Head of caudate nucleus (tissue), 42 donors: ENCODE measurements around the gene CHRNB1.

ENCODE experiments used
- DNase-seq, 42 donors: peaks; one replicate each; pipeline versions ENCODE4 v3.0.0 to v3.0.0-alpha.2; 2020 to 2021; ENCODE audit warnings: mixed read lengths in 7 of 42
- intact Hi-C: fragments of 100-400 bp; cut with DNase I; formaldehyde crosslinking; loops from one replicate; pipeline ENCODE4 v1.15.0; 2022

The CHRNB1 gene

GRCh38 chr17:7432296-7432695, 12.6 kb upstream of the CHRNB1 start:
- intact Hi-C loops = loop anchor here (10.0 kb wide), 1 partner anchor 77 kb away; the partner anchor contains the start of genes KCTD11 and TMEM95
- no peak for DNase-seq

GRCh38 chr17:7435676-7436555, 8.9 kb upstream of the CHRNB1 start:
- intact Hi-C loops = loop anchor here (2.0 to 10.0 kb wide), 3 partner anchors 41 to 125 kb away; partner anchors contain the start of genes KCTD11, SENP3, TMEM95 and ZBTB4

GRCh38 chr17:7436556-7437368, 8.1 kb upstream of the CHRNB1 start:
- intact Hi-C loops = loop anchor here (2.0 to 10.0 kb wide), 3 partner anchors 41 to 124 kb away; partner anchors contain the start of genes KCTD11, SENP3, TMEM95 and ZBTB4
- peak; percentile 42 to 90 (median 80) for DNase-seq

More at GRCh38 chr17:7435676-7436555, 8.9 kb upstream of the CHRNB1 start:
- DNase-seq = peak in 1 of 42 donors; percentile 12

DNA sequence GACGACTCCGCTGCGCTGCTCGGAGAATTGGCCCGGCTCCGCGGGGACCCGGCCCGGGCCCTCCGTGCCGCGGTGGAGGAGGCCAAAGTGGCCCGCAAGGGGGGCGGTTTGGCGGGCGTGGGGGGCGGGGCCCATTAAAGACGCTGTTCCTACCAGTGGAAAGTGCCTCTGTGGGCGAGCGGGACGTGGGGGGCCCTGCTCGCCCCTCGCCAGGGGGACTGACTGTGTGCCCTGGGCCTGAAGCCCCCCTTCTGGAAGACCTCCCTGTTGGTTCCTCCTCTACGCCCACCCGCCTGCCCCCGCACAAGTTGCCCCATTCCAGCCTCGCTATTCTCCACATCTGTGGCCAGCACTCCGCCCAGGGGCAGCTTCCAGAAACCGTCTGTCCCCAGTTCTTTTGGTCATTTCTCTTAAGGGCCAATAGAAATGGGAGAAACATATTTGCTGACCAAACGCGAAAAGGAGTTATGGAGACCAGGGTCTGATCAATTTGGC, 7.4 kb upstream of the CHRNB1 start:
- no peak for DNase-seq
- intact Hi-C loops = loop anchor here (2.0 to 10.0 kb wide), 3 partner anchors 40 to 123 kb away; partner anchors contain the start of genes KCTD11, SENP3, TMEM95 and ZBTB4

DNA sequence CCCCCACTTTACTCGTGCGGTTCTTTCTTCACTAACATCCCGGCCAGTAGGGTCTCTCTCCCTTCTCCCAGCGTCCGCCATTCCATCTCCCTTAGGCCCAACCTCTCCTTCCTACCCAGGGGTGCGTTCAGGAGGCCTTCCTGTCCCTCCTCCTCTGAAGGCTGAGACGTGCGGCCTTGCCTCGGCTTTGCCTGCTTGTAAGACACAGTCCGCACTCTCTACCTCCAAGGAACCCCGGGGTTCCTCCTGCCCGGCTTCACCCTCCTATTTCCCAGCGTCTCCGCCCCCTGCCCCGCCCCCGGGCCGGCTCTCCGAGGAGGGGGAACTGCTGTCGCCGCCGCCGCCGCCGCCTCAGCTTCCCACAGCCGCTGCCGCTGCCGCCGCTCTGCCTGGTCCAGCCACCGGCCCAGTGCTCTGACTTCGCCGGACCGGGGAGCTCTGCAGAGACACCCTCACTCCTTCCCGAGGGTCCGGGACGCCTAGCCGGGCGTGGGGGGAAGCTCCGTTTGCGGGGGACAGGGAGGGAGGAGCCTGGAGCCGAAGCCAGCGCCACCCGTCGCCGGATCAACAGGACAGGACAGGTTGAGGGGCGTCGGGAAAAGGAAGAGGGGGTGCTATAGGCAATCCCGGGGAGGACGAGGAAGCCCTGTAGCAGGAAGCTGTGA, 6.8 kb upstream of the CHRNB1 start:
- intact Hi-C loops = loop anchor here (2.0 to 10.0 kb wide), 3 partner anchors 39 to 123 kb away; partner anchors contain the start of genes KCTD11, SENP3, TMEM95 and ZBTB4

GRCh38 chr17:7438656-7439460, 6.0 kb upstream of the CHRNB1 start:
- DNase-seq = no peak
- intact Hi-C loops = loop anchor here (5.0 to 10.0 kb wide), 2 partner anchors 38 to 84 kb away; partner anchors contain the start of genes KCTD11, TMEM95 and ZBTB4

More for the DNA sequence above, 6.8 kb upstream of the CHRNB1 start:
- peak in 40 of 42 donors; percentile 42 to 84 (median 68) for DNase-seq

DNA sequence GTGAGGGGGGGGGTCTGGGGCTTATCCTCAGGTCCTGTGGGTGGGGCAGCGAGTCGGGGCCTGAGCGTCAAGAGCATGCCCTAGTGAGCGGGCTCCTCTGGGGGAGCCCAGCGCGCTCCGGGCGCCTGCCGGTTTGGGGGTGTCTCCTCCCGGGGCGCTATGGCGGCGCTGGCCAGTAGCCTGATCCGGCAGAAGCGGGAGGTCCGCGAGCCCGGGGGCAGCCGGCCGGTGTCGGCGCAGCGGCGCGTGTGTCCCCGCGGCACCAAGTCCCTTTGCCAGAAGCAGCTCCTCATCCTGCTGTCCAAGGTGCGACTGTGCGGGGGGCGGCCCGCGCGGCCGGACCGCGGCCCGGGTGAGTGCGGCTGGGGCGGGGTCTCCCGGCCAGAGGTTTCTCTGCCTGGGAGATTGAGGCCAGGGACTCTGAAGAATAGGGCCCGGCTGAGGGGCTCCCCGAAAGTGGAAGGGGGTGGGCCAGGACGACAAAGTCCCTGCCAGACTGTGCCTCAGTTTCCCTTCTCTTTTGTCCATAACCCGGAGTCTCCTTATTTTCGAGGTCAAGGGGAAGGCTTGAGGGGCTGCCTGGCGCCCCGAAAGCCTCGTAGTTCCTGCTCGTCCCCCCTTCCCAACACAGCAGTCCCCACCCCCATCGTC, 5.3 kb upstream of the CHRNB1 start, which contains the start of gene FGF11:
Gene FGF11, plus strand, starts transcription at position 51 of the 651 bp plus-strand sequence. Its CDS starts 109 bp downstream, at position 160.
- intact Hi-C loops = loop anchor here (5.0 to 10.0 kb wide), 2 partner anchors 38 to 85 kb away; partner anchors contain the start of genes KCTD11, TMEM95 and ZBTB4
- DNase-seq = no peak

- intact Hi-C loops = no loop called here
- peak in 13 of 42 donors; percentile 13 to 64 (median 42) for DNase-seq
Observed at GRCh38 chr17:7440113-7440833, 4.6 kb upstream of the CHRNB1 start.

DNA sequence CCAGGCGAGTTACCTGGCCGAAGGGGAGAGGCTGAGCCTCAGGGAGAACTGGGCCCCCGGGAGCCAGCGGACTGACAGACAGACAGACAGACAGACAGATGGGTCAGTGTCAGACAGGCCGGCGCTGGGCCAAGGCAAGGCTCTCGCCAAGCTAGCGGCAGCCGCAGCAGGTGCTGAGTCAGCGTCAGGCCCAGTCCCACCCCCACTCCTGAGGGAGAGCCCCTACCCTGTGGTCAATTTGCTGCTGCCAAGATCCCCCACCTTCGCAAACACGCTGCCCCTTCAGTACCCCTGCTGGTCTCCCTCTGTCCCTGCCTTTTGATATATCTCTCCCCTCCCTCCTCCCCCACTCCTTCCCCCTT, 4.0 kb upstream of the CHRNB1 start:
- intact Hi-C loops = no loop called here

GRCh38 chr17:7441266-7441665, 3.6 kb upstream of the CHRNB1 start:
- DNase-seq = no peak
- intact Hi-C loops = no loop called here

More for the DNA sequence above, 4.0 kb upstream of the CHRNB1 start:
- peak in 10 of 42 donors; percentile 18 to 72 (median 48) for DNase-seq

GRCh38 chr17:7442142-7442541, 2.7 kb upstream of the CHRNB1 start:
- intact Hi-C loops = no loop called here
- DNase-seq = no peak

- intact Hi-C loops = no loop called here
- no peak for DNase-seq
Observed at GRCh38 chr17:7443499-7444485, 1.1 kb upstream of the CHRNB1 start.

GRCh38 chr17:7445619-7445968, 733 bp downstream of the CHRNB1 start:
- intact Hi-C loops = no loop called here
- no peak for DNase-seq

- intact Hi-C loops = no loop called here
Observed at GRCh38 chr17:7448461-7448860, 3.6 kb downstream of the CHRNB1 start.

DNA sequence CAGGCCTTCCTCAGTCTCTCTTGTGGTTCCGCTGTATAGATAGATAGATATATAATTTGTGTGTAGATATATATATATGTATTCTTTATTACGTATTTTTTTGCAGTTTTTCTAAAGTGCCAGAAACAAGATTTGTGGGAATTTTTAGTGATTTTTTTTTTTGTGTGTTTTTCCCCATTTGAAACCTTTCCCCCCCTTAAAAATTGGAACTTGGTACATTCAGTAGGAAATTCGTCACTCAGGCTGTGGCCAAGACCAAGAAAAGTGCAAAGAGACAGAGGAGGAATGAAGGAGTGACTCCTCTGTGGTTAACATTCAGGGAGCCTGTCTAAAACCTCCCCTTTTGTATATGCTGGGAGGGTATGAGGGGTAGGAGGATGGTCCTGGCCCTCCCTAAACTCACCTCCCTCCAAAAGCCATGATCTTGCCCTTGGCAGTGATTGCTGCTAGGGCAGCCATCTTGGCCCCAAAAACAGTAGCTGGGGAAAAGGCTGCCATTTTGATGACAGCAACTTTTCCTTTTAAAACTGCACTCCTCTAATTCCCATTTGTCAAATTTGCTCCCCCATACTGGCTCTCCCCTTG, 15.2 kb downstream of the CHRNB1 start:
- DNase-seq = no peak
- intact Hi-C loops = no loop called here

More at GRCh38 chr17:7448461-7448860, 3.6 kb downstream of the CHRNB1 start:
- no peak for DNase-seq
